A549 (cell line): Measurements from ENCODE around the gene PLEKHA7.

Experiments used
- BCL3 ChIP-seq: fragments of >200 bp; sonication (Bioruptor Twin); formaldehyde crosslinking; IDR thresholded peaks from 3 replicates; pipeline ENCODE4 v1.6.1; 2016
- CBX8 ChIP-seq: fragments of 200-600 bp; sonication (generic); IDR thresholded peaks from 2 replicates; pipeline ENCODE4 v1.6.1; 2016
- EHMT2 ChIP-seq: fragments of 200-600 bp; sonication (generic); IDR thresholded peaks from 2 replicates; pipeline ENCODE4 v1.6.1; 2016; ENCODE audit warnings: antibody characterized with exemption, low read depth, mild to moderate bottlenecking, moderate library complexity
- HOXB13 ChIP-seq: fragments of 250-450 bp; sonication (Bioruptor Pico); IDR thresholded peaks from 2 replicates; pipeline ENCODE4 v1.5.0; 2020; ENCODE audit warnings: low read depth, mild to moderate bottlenecking, moderate library complexity
- MAFK ChIP-seq: fragments of 450-650 bp; IDR thresholded peaks from 2 replicates; pipeline ENCODE4 v1.6.1; 2014; ENCODE audit not compliant: partially characterized antibody
- MAX ChIP-seq: IDR thresholded peaks from 2 replicates; pipeline ENCODE4 v1.6.1; 2012
- MYC ChIP-seq: IDR thresholded peaks from 2 replicates; pipeline ENCODE4 v1.6.1; 2012; ENCODE audit warnings: mild to moderate bottlenecking, inconsistent platforms, low read length, improper control_type of control experiment, borderline replicate concordance
- POLR2A ChIP-seq: IDR thresholded peaks from 2 replicates; pipeline ENCODE4 v1.6.1; 2012; ENCODE audit warnings: mild to moderate bottlenecking, low read length
- RAD21 ChIP-seq, 2 experiments: fragments of >200 bp in 1 of 2; sonication (Bioruptor Twin) in 1 of 2; formaldehyde crosslinking in 1 of 2; IDR thresholded peaks in 1 of 2; conservative IDR thresholded peaks in 1 of 2; 2 replicates in 1 of 2; 3 replicates in 1 of 2; pipeline ENCODE4 v1.6.1; 2012 to 2018; ENCODE audit warnings: inconsistent platforms in 1 of 2
- SMC3 ChIP-seq: fragments of >200 bp; sonication (Bioruptor Twin); formaldehyde crosslinking; IDR thresholded peaks from 3 replicates; pipeline ENCODE4 v1.6.1; 2018; ENCODE audit warnings: inconsistent platforms
- TF ChIP-seq, protein P1 (sequence below): fragments of >200 bp; sonication (Bioruptor Twin); formaldehyde crosslinking; IDR thresholded peaks from 3 replicates; pipeline ENCODE4 v1.5.1; 2016
- TF ChIP-seq, protein P2 (sequence below): fragments of 200-600 bp; sonication (generic); IDR thresholded peaks from 2 replicates; pipeline ENCODE4 v1.6.1; 2016; ENCODE audit warnings: antibody characterized with exemption, mild to moderate bottlenecking, moderate library complexity
- TF ChIP-seq, protein P3 (sequence below): fragments of 450-650 bp; IDR thresholded peaks from 2 replicates; pipeline ENCODE4 v1.6.1; 2014; ENCODE audit warnings: antibody characterized with exemption
- TF ChIP-seq, protein P4 (sequence below): IDR thresholded peaks from 2 replicates; pipeline ENCODE4 v1.6.1; 2012; ENCODE audit warnings: low read depth, borderline replicate concordance

GRCh38 chr11:16960250-16960649 is 54.0 kb downstream of the PLEKHA7 start:
- TF ChIP-seq POLR2A (no peak), BCL3 (no peak), EHMT2 (no peak), CBX8 (no peak), MAFK (no peak), SMC3 (no peak), MYC (no peak), RAD21 (conservative IDR thresholded peaks at IDR 0.05 in 1 of 2, IDR thresholded peaks at IDR 0.05 in 1 of 2) (no peak), MAX (no peak), HOXB13 (no peak)
- TF ChIP-seq, protein P1, sequence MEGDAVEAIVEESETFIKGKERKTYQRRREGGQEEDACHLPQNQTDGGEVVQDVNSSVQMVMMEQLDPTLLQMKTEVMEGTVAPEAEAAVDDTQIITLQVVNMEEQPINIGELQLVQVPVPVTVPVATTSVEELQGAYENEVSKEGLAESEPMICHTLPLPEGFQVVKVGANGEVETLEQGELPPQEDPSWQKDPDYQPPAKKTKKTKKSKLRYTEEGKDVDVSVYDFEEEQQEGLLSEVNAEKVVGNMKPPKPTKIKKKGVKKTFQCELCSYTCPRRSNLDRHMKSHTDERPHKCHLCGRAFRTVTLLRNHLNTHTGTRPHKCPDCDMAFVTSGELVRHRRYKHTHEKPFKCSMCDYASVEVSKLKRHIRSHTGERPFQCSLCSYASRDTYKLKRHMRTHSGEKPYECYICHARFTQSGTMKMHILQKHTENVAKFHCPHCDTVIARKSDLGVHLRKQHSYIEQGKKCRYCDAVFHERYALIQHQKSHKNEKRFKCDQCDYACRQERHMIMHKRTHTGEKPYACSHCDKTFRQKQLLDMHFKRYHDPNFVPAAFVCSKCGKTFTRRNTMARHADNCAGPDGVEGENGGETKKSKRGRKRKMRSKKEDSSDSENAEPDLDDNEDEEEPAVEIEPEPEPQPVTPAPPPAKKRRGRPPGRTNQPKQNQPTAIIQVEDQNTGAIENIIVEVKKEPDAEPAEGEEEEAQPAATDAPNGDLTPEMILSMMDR = no peak
- TF ChIP-seq, protein P2, sequence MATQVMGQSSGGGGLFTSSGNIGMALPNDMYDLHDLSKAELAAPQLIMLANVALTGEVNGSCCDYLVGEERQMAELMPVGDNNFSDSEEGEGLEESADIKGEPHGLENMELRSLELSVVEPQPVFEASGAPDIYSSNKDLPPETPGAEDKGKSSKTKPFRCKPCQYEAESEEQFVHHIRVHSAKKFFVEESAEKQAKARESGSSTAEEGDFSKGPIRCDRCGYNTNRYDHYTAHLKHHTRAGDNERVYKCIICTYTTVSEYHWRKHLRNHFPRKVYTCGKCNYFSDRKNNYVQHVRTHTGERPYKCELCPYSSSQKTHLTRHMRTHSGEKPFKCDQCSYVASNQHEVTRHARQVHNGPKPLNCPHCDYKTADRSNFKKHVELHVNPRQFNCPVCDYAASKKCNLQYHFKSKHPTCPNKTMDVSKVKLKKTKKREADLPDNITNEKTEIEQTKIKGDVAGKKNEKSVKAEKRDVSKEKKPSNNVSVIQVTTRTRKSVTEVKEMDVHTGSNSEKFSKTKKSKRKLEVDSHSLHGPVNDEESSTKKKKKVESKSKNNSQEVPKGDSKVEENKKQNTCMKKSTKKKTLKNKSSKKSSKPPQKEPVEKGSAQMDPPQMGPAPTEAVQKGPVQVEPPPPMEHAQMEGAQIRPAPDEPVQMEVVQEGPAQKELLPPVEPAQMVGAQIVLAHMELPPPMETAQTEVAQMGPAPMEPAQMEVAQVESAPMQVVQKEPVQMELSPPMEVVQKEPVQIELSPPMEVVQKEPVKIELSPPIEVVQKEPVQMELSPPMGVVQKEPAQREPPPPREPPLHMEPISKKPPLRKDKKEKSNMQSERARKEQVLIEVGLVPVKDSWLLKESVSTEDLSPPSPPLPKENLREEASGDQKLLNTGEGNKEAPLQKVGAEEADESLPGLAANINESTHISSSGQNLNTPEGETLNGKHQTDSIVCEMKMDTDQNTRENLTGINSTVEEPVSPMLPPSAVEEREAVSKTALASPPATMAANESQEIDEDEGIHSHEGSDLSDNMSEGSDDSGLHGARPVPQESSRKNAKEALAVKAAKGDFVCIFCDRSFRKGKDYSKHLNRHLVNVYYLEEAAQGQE = no peak
- TF ChIP-seq, protein P3, sequence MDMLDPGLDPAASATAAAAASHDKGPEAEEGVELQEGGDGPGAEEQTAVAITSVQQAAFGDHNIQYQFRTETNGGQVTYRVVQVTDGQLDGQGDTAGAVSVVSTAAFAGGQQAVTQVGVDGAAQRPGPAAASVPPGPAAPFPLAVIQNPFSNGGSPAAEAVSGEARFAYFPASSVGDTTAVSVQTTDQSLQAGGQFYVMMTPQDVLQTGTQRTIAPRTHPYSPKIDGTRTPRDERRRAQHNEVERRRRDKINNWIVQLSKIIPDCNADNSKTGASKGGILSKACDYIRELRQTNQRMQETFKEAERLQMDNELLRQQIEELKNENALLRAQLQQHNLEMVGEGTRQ = no peak
- TF ChIP-seq, protein P4, sequence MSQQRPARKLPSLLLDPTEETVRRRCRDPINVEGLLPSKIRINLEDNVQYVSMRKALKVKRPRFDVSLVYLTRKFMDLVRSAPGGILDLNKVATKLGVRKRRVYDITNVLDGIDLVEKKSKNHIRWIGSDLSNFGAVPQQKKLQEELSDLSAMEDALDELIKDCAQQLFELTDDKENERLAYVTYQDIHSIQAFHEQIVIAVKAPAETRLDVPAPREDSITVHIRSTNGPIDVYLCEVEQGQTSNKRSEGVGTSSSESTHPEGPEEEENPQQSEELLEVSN = no peak
